Breast epithelium (tissue), 4 donors: Measurements from ENCODE around the gene CDH3. TPM values are rescaled to one million over a fixed set of nuclear protein-coding genes. Genes with fewer than 3 reads are reported as not detected.

ENCODE experiments used
- DNase-seq, 2 donors: peaks; one replicate each; pipeline ENCODE4 v3.0.0-alpha.2; 2019; ENCODE audit warnings: low spot score in 2 of 2
- H3K27ac ChIP-seq, 2 donors: fragments of 200-600 bp; sonication (generic) in 1 of 2; one replicate each; pipeline ENCODE4 v1.5.1; 2016 to 2019; ENCODE audit warnings: mild to moderate bottlenecking in 1 of 2
- H3K27me3 ChIP-seq, 2 donors: fragments of 200-600 bp; sonication (generic) in 1 of 2; one replicate each; pipeline versions ENCODE4 v1.5.1 to v1.6.0; 2017 to 2019; ENCODE audit warnings: control low read depth in 1 of 2, mild to moderate bottlenecking in 1 of 2
- H3K36me3 ChIP-seq: fragments of 200-600 bp; one replicate; pipeline ENCODE4 v1.5.1; 2019
- H3K4me1 ChIP-seq, 2 donors: fragments of 200-600 bp; sonication (generic); one replicate each; pipeline ENCODE4 v1.5.1; 2016 to 2019; ENCODE audit warnings: control low read depth in 1 of 2
- H3K4me3 ChIP-seq, 3 donors: fragments of 200-600 bp; sonication (generic); 1 replicate in 2 of 3; 2 replicates in 1 of 3; pipeline ENCODE4 v1.5.1; 2016 to 2019; ENCODE audit warnings: mild to moderate bottlenecking in 3 of 3, moderate library complexity in 2 of 3
- H3K9me3 ChIP-seq, 2 donors: fragments of 200-600 bp; sonication (generic) in 1 of 2; one replicate each; pipeline ENCODE4 v1.5.1; 2016 to 2019; ENCODE audit warnings: control low read depth in 1 of 2
- POLR2A ChIP-seq: fragments of 450-650 bp; IDR thresholded peaks from one replicate; pipeline ENCODE4 v1.6.1; 2016; ENCODE audit warnings: antibody characterized with exemption, mild to moderate bottlenecking, moderate library complexity
- POLR2AphosphoS5 ChIP-seq, 3 donors: sonication (generic); formaldehyde crosslinking; IDR thresholded peaks; one replicate each; pipeline ENCODE4 v1.6.1; 2017; ENCODE audit warnings: antibody characterized with exemption in 3 of 3
- intact Hi-C: fragments of 100-400 bp; cut with DNase I; formaldehyde crosslinking; loops from one replicate; pipeline ENCODE4 v1.15.1; 2023; ENCODE audit warnings: low total_unique reads
- total RNA-seq, 3 donors: library from RNA; depleted of rRNA; stranded (reverse); fragments of >200 nt; gene quantifications; one replicate each; pipeline ENCODE4 v1.1.0, GENCODE V29; 2016
- TF ChIP-seq, protein P1 (sequence below), 3 donors: fragments of 450-650 bp; IDR thresholded peaks; one replicate each; pipeline ENCODE4 v1.5.1; 2016 to 2017; ENCODE audit warnings: antibody characterized with exemption in 3 of 3, mild to moderate bottlenecking in 3 of 3, moderate library complexity in 3 of 3

CDH3 gene
- total RNA-seq, 3 donors from 2014 or later, result 0.32 to 62.6 (median 39.0) TPM

DNA sequence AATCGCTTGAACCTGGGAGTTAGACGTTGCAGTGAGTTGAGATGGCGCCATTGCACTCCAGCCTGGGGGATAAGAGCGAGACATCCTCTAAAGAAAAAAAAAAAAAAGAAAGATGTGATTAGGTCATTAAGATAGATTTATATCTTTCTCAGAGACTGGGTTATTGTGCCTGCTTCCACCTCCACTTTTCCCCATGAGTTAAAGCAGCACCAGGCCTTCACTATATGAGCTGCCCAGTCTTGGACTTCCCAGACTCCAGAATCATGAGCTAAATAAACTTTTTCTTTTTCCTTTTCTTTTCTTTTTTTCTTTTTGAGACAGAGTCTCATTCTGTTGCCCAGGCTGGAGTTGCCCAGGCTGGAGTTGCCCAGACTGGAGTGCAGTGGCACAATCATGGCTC, 72.6 kb downstream of the CDH3 start:
- no peak overlapping the region for H3K4me3 ChIP-seq
- no peak for DNase-seq
- H3K27ac ChIP-seq, result no peak overlapping the region
- H3K4me1 ChIP-seq, result no peaks in the 10 kb centered on the region
- H3K9me3 ChIP-seq, result no peaks in the 10 kb centered on the region
- no peak for TF ChIP-seq POLR2AphosphoS5 (IDR thresholded peaks at IDR 0.05)
- TF ChIP-seq, protein P1, sequence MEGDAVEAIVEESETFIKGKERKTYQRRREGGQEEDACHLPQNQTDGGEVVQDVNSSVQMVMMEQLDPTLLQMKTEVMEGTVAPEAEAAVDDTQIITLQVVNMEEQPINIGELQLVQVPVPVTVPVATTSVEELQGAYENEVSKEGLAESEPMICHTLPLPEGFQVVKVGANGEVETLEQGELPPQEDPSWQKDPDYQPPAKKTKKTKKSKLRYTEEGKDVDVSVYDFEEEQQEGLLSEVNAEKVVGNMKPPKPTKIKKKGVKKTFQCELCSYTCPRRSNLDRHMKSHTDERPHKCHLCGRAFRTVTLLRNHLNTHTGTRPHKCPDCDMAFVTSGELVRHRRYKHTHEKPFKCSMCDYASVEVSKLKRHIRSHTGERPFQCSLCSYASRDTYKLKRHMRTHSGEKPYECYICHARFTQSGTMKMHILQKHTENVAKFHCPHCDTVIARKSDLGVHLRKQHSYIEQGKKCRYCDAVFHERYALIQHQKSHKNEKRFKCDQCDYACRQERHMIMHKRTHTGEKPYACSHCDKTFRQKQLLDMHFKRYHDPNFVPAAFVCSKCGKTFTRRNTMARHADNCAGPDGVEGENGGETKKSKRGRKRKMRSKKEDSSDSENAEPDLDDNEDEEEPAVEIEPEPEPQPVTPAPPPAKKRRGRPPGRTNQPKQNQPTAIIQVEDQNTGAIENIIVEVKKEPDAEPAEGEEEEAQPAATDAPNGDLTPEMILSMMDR (IDR thresholded peaks at IDR 0.05), result no peak
- no peak for TF ChIP-seq POLR2A
- intact Hi-C loops, result no loop called here
- no peaks in the 10 kb centered on the region for H3K27me3 ChIP-seq
- H3K36me3 ChIP-seq, result no peaks in the 10 kb centered on the region

DNA sequence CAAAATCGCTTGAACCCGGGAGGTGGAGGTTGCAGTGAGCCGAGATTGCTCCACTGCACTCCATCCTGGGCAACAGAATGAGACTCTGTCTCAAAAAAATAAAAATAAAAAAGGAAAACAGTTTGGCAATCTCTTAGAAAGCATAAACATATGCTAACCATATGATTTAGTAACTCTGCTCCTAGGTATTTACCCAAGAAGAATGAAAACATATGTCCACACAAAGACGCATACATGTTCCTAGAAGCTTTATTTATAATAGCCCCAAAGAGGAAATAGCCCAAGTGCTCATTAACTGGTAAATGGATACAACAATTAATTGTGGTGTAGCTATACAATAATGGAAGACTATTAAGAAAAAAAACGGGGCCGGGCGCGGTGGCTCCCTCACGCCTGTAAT, 73.5 kb downstream of the CDH3 start:
- no peak for DNase-seq
- Histone ChIP-seq H3K27ac (no peak overlapping the region), H3K36me3 (no peaks in the 10 kb centered on the region), H3K4me3 (no peak overlapping the region), H3K27me3 (no peaks in the 10 kb centered on the region), H3K9me3 (no peaks in the 10 kb centered on the region), H3K4me1 (no peaks in the 10 kb centered on the region)
- TF ChIP-seq POLR2AphosphoS5 (IDR thresholded peaks at IDR 0.05) (no peak), POLR2A (no peak)
- TF ChIP-seq, protein P1 (IDR thresholded peaks at IDR 0.05), result no peak
- intact Hi-C loops, result no loop called here

DNA sequence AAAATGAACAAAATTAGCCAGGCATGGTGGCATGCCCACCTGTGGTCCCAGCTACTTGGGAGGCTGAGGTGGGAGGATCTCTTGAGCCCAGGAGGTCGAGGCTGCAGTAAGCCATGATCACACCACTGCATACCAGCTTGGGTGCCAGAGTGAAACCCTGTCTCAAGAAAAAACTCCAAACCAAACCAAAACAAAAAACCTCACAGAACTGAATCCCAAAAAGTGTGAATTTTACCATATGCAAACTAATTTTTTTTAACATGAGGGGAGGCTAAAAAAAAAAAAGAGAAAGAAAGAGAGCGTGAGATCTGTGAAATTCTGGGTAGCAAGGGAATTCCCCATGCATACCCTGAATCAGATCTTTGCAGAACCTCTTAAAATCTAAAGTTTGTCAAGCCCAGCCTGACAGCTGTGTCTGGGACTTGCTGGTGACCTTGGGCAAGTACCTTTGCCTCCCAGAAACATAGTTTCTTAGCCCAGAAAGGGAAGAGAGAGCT, 74.9 kb downstream of the CDH3 start:
- no peak overlapping the region for H3K27ac ChIP-seq
- H3K9me3 ChIP-seq, result no peaks in the 10 kb centered on the region
- no peaks in the 10 kb centered on the region for H3K4me1 ChIP-seq
- intact Hi-C loops, result no loop called here
- TF ChIP-seq, protein P1 (IDR thresholded peaks at IDR 0.05), result no peak
- TF ChIP-seq POLR2A, result no peak
- no peak for TF ChIP-seq POLR2AphosphoS5 (IDR thresholded peaks at IDR 0.05)
- DNase-seq, result no peak
- H3K36me3 ChIP-seq, result no peaks in the 10 kb centered on the region
- no peak overlapping the region for H3K4me3 ChIP-seq
- no peaks in the 10 kb centered on the region for H3K27me3 ChIP-seq

DNA sequence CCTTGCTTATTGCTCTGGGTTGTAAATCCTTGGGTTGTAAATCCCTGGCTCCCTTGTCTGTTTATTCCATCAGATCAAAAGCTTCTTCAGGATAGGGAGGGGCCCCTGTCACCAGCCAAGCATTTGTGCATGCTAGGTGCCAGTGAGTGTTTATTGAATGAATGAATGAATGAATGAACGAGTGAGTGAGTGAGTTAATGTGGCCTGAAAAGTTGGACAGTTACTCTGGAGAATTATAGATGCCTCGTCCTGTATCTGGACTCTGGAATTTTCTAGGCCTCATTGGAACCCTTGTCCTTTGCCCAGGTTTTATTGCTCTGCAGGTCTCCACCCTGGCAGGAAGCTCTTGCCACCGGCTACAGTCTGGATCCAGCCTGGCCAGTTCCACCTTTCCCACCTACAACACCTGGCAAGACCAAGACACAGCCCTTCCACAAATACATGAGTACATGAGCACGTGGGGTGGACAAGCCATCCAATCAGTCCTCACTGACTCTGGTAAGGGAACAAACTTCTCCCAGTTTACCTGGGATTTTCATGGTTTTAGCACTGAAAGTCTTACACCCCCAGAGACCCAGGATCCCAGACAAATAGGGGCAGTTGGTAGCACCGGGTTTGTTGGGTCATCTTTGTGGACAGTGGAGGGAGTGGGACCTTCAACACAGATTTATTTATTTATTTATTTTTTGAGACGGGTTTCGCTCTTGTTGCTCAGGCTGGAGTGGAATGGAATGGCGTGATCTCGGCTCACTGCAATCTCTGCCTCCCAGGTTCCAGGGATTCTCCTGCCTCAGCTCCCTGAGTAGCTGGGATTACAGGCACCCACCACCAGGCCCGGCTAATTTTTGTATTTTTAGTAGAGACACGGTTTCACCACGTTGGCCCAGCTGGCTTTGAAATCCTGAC, 77.3 kb downstream of the CDH3 start:
- intact Hi-C loops, result no loop called here
- DNase-seq, result no peak
- H3K36me3 ChIP-seq, result no peaks in the 10 kb centered on the region
- no peaks in the 10 kb centered on the region for H3K4me1 ChIP-seq
- H3K27me3 ChIP-seq, result no peaks in the 10 kb centered on the region
- H3K4me3 ChIP-seq, result no peak overlapping the region
- H3K9me3 ChIP-seq, result no peaks in the 10 kb centered on the region
- no peak overlapping the region for H3K27ac ChIP-seq
- TF ChIP-seq POLR2A, result no peak
- TF ChIP-seq, protein P1 (IDR thresholded peaks at IDR 0.05), result no peak
- no peak for TF ChIP-seq POLR2AphosphoS5 (IDR thresholded peaks at IDR 0.05)

DNA sequence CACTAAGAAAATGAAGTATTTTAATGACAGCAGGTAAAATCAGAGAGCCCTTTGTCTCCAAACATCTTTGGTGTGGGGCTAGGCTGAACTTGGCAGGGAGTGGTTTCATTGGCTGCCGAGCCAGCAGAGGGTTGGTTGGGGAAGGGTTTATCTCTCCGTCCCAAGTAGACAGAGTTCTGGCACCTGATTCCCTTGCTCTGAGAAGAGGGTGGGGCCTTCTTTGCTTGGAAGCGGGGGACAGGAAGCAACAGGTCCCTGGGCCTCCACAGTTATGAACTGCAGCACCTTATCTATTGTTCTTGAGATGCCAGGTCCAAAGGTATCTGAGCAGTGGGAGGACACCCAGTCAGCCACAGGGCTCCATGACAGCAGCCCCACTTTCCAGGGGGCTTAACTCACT, 79.7 kb downstream of the CDH3 start:
- no peak for DNase-seq
- no peaks in the 10 kb centered on the region for H3K36me3 ChIP-seq
- TF ChIP-seq, protein P1 (IDR thresholded peaks at IDR 0.05), result no peak
- TF ChIP-seq POLR2AphosphoS5 (IDR thresholded peaks at IDR 0.05) (no peak), POLR2A (no peak)
- no peak overlapping the region for H3K27ac ChIP-seq
- no peak overlapping the region for H3K4me3 ChIP-seq
- no peaks in the 10 kb centered on the region for H3K9me3 ChIP-seq
- H3K4me1 ChIP-seq, result no peaks in the 10 kb centered on the region
- no peaks in the 10 kb centered on the region for H3K27me3 ChIP-seq
- intact Hi-C loops, result no loop called here
